Sigmoid colon (tissue), 7 donors: ENCODE data around the gene MLC1. TPM values are rescaled to one million over a fixed set of nuclear protein-coding genes. Genes with fewer than 3 reads are reported as not detected.
A peak's percentile ranks its signal among the peaks of the same experiment; 100 is the strongest.

Experiments used
- DNase-seq: peaks from one replicate; pipeline ENCODE4 v3.0.0-alpha.2; 2019
- H3K27ac ChIP-seq, 4 donors: fragments of 200-600 bp; sonication (generic); one replicate each; pipeline ENCODE4 v1.5.1; 2016 to 2019; ENCODE audit warnings: mild to moderate bottlenecking in 1 of 4
- H3K27me3 ChIP-seq, 3 donors: fragments of 200-600 bp; sonication (generic); one replicate each; pipeline ENCODE4 v1.5.1; 2019; ENCODE audit warnings: mild to moderate bottlenecking in 1 of 3
- H3K36me3 ChIP-seq, 4 donors: fragments of 200-600 bp; sonication (generic); one replicate each; pipeline ENCODE4 v1.5.1; 2016 to 2019
- H3K4me1 ChIP-seq, 4 donors: fragments of 200-600 bp; sonication (generic); one replicate each; pipeline ENCODE4 v1.5.1; 2017 to 2019
- H3K4me3 ChIP-seq, 4 donors: fragments of 200-600 bp; sonication (generic); one replicate each; pipeline ENCODE4 v1.5.1; 2017 to 2019; ENCODE audit warnings: mild to moderate bottlenecking in 2 of 4, moderate library complexity in 1 of 4
- H3K9me3 ChIP-seq, 4 donors: fragments of 200-600 bp in 3 of 4; sonication (generic) in 3 of 4; one replicate each; pipeline versions ENCODE4 v1.5.1 to v1.6.1; 2013 to 2019
- CTCF ChIP-seq, 4 experiments: fragments of 450-650 bp in 3 of 4; fragments of 200-600 bp in 1 of 4; IDR thresholded peaks; one replicate each; pipeline ENCODE4 v1.5.1; 2016 to 2019; ENCODE audit warnings: antibody characterized with exemption in 4 of 4, mild to moderate bottlenecking in 3 of 4, moderate library complexity in 2 of 4
- EP300 ChIP-seq, 4 donors: sonication (generic); formaldehyde crosslinking; IDR thresholded peaks; one replicate each; pipeline ENCODE4 v1.6.1; 2017; ENCODE audit warnings: antibody characterized with exemption in 4 of 4
- POLR2A ChIP-seq, 2 donors: fragments of 450-650 bp; IDR thresholded peaks; one replicate each; pipeline ENCODE4 v1.6.1; 2016; ENCODE audit warnings: antibody characterized with exemption in 2 of 2, mild to moderate bottlenecking in 2 of 2, moderate library complexity in 2 of 2
- POLR2AphosphoS5 ChIP-seq, 4 donors: sonication (generic); formaldehyde crosslinking; IDR thresholded peaks; one replicate each; pipeline ENCODE4 v1.6.1; 2017; ENCODE audit warnings: antibody characterized with exemption in 4 of 4
- WGBS, 2 donors: extraction: QIAGEN DNeasy Blood & Tissue Kit; methylation state at CpG; one replicate each; pipeline ENCODE4 v1.1.7; 2013; 5-methylcytosine and 5-hydroxymethylcytosine counted together
- intact Hi-C: fragments of 100-400 bp; cut with DNase I; formaldehyde crosslinking; loops from one replicate; pipeline ENCODE4 v1.15.1; 2023
- polyA plus RNA-seq, 3 donors: library from polyadenylated mRNA; stranded (reverse); fragments of 200-250 nt; gene quantifications; one replicate each; pipeline ENCODE4 v1.2.3, GENCODE V29; 2013
- total RNA-seq, 4 donors: library from RNA; depleted of rRNA; stranded (reverse); fragments of >200 nt; gene quantifications; one replicate each; pipeline ENCODE4 v1.1.0, GENCODE V29; 2016
- donor health status: healthy with polysubstance abuse.
- donor health status: Bipolar disorder and iron deficiency.
- donor health status: healthy.

Gene MLC1
- total and polyA plus RNA-seq, 7 donors = 0.14 to 0.23 (median 0.16) TPM; not detected in 4

GRCh38 chr22:50123119-50123518 lies 37.9 kb upstream of the MLC1 start:
- H3K27me3 ChIP-seq = no peaks in the 10 kb centered on the region
- intact Hi-C loops = no loop called here
- 84 to 86% methylated on average over 4 of the region's 4 CpGs for WGBS, 2 donors

GRCh38 chr22:50121202-50121740 lies 36.0 kb upstream of the MLC1 start:
- DNase-seq = peak; percentile 45

More at GRCh38 chr22:50123119-50123518, 37.9 kb upstream of the MLC1 start:
- H3K9me3 ChIP-seq = peaks cover 0 to 4% (median 2%) of the 10 kb centered on the region in 4 donors
- no peak overlapping the region for H3K27ac ChIP-seq
- peak; percentile 13 for DNase-seq
- no peak for TF ChIP-seq POLR2AphosphoS5 (IDR thresholded peaks at IDR 0.05)
- no peak for TF ChIP-seq CTCF (IDR thresholded peaks at IDR 0.05)
- no peak for TF ChIP-seq EP300 (IDR thresholded peaks at IDR 0.05)
- TF ChIP-seq POLR2A (IDR thresholded peaks at IDR 0.05) = no peak
- H3K36me3 ChIP-seq = peaks cover 0 to 19% (median 0%) of the 10 kb centered on the region in 4 donors
- no peak overlapping the region for H3K4me3 ChIP-seq
- H3K4me1 ChIP-seq = peaks cover 0 to 22% (median 13%) of the 10 kb centered on the region in 4 donors

GRCh38 chr22:50119768-50120251 lies 34.6 kb upstream of the MLC1 start:
- peak overlapping the region in 2 of 4 donors; percentile 54 to 60 for H3K27ac ChIP-seq
- H3K4me1 ChIP-seq = peaks cover 0 to 33% (median 24%) of the 10 kb centered on the region in 4 donors
- no peaks in the 10 kb centered on the region for H3K36me3 ChIP-seq
- peak; percentile 28 for DNase-seq
- TF ChIP-seq POLR2AphosphoS5 (IDR thresholded peaks at IDR 0.05) = no peak
- TF ChIP-seq POLR2A (IDR thresholded peaks at IDR 0.05) = no peak
- no peak for TF ChIP-seq CTCF (IDR thresholded peaks at IDR 0.05)
- TF ChIP-seq EP300 (IDR thresholded peaks at IDR 0.05) = no peak
- intact Hi-C loops = no loop called here
- 61 to 63% methylated on average over 6 of the region's 6 CpGs for WGBS, 2 donors
- peaks cover 0 to 4% (median 2%) of the 10 kb centered on the region in 4 donors for H3K9me3 ChIP-seq
- no peak overlapping the region for H3K4me3 ChIP-seq
- no peaks in the 10 kb centered on the region for H3K27me3 ChIP-seq

More at GRCh38 chr22:50121202-50121740, 36.0 kb upstream of the MLC1 start:
- no peak overlapping the region for H3K4me3 ChIP-seq
- peaks cover 0 to 4% (median 2%) of the 10 kb centered on the region in 4 donors for H3K9me3 ChIP-seq
- WGBS, 2 donors = 79 to 85% methylated on average over 11 of the region's 11 CpGs
- no peak overlapping the region for H3K27ac ChIP-seq
- H3K36me3 ChIP-seq = peaks cover 0 to 6% (median 0%) of the 10 kb centered on the region in 4 donors
- no peak for TF ChIP-seq EP300 (IDR thresholded peaks at IDR 0.05)
- no peak for TF ChIP-seq POLR2AphosphoS5 (IDR thresholded peaks at IDR 0.05)
- no peak for TF ChIP-seq POLR2A (IDR thresholded peaks at IDR 0.05)
- no peak for TF ChIP-seq CTCF (IDR thresholded peaks at IDR 0.05)
- H3K4me1 ChIP-seq = peaks cover 0 to 22% (median 13%) of the 10 kb centered on the region in 4 donors
- H3K27me3 ChIP-seq = no peaks in the 10 kb centered on the region
- intact Hi-C loops = no loop called here

GRCh38 chr22:50119169-50119767 lies 34.0 kb upstream of the MLC1 start:
- Histone ChIP-seq H3K36me3 (no peaks in the 10 kb centered on the region), H3K9me3 (peaks cover 0 to 4% (median 2%) of the 10 kb centered on the region in 4 donors), H3K27ac (peak overlapping the region in 2 of 4 donors; percentile 54 to 60), H3K4me3 (no peak overlapping the region), H3K4me1 (peaks cover 0 to 37% (median 28%) of the 10 kb centered on the region in 4 donors), H3K27me3 (no peaks in the 10 kb centered on the region)
- DNase-seq = peak; percentile 54
- TF ChIP-seq EP300 (IDR thresholded peaks at IDR 0.05) = no peak
- no peak for TF ChIP-seq CTCF (IDR thresholded peaks at IDR 0.05)
- no peak for TF ChIP-seq POLR2AphosphoS5 (IDR thresholded peaks at IDR 0.05)
- no peak for TF ChIP-seq POLR2A (IDR thresholded peaks at IDR 0.05)
- 82 to 86% methylated on average over 14 of the region's 14 CpGs for WGBS, 2 donors
- intact Hi-C loops = no loop called here
